H1 (cell line): ENCODE measurements around the gene WDR33. TPM values are rescaled to one million over a fixed set of nuclear protein-coding genes. Genes with fewer than 3 reads are reported as not detected.

Source experiments
- CTCF ChIA-PET: fragments of 300-600 bp; sonication (Branson Sonifier 250); formaldehyde crosslinking; loops from one replicate; lab custom pipeline; 2021; ENCODE audit not compliant: partially characterized antibody; lab: Charles Lee
- POLR2A ChIA-PET: fragments of 300-600 bp; sonication (Branson Sonifier 250); formaldehyde crosslinking; loops from one replicate; lab custom pipeline; 2021; ENCODE audit warnings: inconsistent platforms; ENCODE audit not compliant: partially characterized antibody; lab: Charles Lee
- DNase-seq, 2 experiments: peaks; one replicate each; pipeline versions ENCODE4 v3.0.0 to v3.0.0-alpha.2; 2010 to 2022; ENCODE audit warnings: low spot score in 2 of 2, low read depth in 1 of 2, mixed read lengths in 1 of 2
- FAIRE-seq: peaks from 2 replicates; lab custom pipeline; 2011; peaks lifted over from hg19 to GRCh38; lab: Jason Lieb, UNC
- H2AFZ ChIP-seq: 2 replicates; pipeline ENCODE4 v1.8.1; 2012; ENCODE audit warnings: low read length, inconsistent platforms
- H2AK5ac ChIP-seq: 2 replicates; pipeline ENCODE4 v1.6.1; 2013; ENCODE audit warnings: low read depth, low read length
- H2BK120ac ChIP-seq: replicated peaks from 2 replicates; pipeline ENCODE3; 2013; ENCODE audit warnings: low read depth, low read length, inconsistent platforms
- H2BK12ac ChIP-seq: 2 replicates; pipeline ENCODE4 v1.6.1; 2013; ENCODE audit warnings: low read depth, low read length
- H2BK15ac ChIP-seq: 2 replicates; pipeline ENCODE4 v1.6.1; 2013; ENCODE audit warnings: low read length
- H2BK20ac ChIP-seq: 2 replicates; pipeline ENCODE4 v1.6.1; 2013; ENCODE audit warnings: low read length
- H2BK5ac ChIP-seq: 2 replicates; pipeline ENCODE4 v1.6.1; 2013; ENCODE audit warnings: low read depth, low read length
- H3K14ac ChIP-seq: 2 replicates; pipeline ENCODE4 v1.6.1; 2013; ENCODE audit warnings: inconsistent platforms; ENCODE audit not compliant: insufficient read length
- H3K18ac ChIP-seq: 2 replicates; pipeline ENCODE4 v1.6.1; 2013; ENCODE audit warnings: low read length; ENCODE audit errors: extremely low read depth
- H3K23ac ChIP-seq: 2 replicates; pipeline ENCODE4 v1.6.1; 2013; ENCODE audit warnings: inconsistent platforms; ENCODE audit not compliant: insufficient read length
- H3K23me2 ChIP-seq: 2 replicates; pipeline ENCODE4 v1.6.1; 2013; ENCODE audit warnings: low read depth, low read length
- H3K27ac ChIP-seq: 2 replicates; pipeline ENCODE4 v1.6.1; 2011; ENCODE audit warnings: low read depth, low read length, inconsistent platforms
- H3K27me3 ChIP-seq, 4 experiments: replicated peaks in 1 of 4; 1 replicate in 1 of 4; 2 replicates in 3 of 4; pipeline versions ENCODE4 v1.6.1 to v1.8.1; 2011 to 2013; ENCODE audit warnings: low read length in 3 of 4, mild to moderate bottlenecking in 3 of 4, inconsistent platforms in 2 of 4, mixed read lengths in 2 of 4, moderate library complexity in 1 of 4; ENCODE audit not compliant: control insufficient read depth in 3 of 4, insufficient read depth in 3 of 4; ENCODE audit errors: extremely low read depth in 1 of 4
- H3K36me3 ChIP-seq, 4 experiments: 2 replicates each; pipeline versions ENCODE4 v1.6.1 to v1.8.1; 2011 to 2013; ENCODE audit warnings: mild to moderate bottlenecking in 4 of 4, low read length in 3 of 4, moderate library complexity in 2 of 4, control low read depth in 1 of 4, inconsistent platforms in 1 of 4; ENCODE audit not compliant: insufficient read depth in 4 of 4, control insufficient read depth in 2 of 4
- H3K4ac ChIP-seq: replicated peaks from 2 replicates; pipeline ENCODE3; 2013; ENCODE audit warnings: low read length, low read depth, mixed read lengths, inconsistent platforms; ENCODE audit not compliant: insufficient read length
- H3K4me1 ChIP-seq, 4 experiments: replicated peaks in 1 of 4; 1 replicate in 1 of 4; 2 replicates in 3 of 4; pipeline versions ENCODE4 v1.6.1 to v1.8.1; 2011 to 2013; ENCODE audit warnings: low read length in 3 of 4, inconsistent platforms in 2 of 4, mixed read lengths in 1 of 4; ENCODE audit not compliant: insufficient read depth in 4 of 4, control insufficient read depth in 3 of 4
- H3K4me2 ChIP-seq, 2 experiments: 2 replicates each; pipeline versions ENCODE4 v1.6.1 to v1.8.1; 2011 to 2013; ENCODE audit warnings: low read depth in 2 of 2, low read length in 2 of 2, control low read depth in 1 of 2, inconsistent platforms in 1 of 2, mild to moderate bottlenecking in 1 of 2; ENCODE audit not compliant: insufficient read depth in 1 of 2
- H3K4me3 ChIP-seq, 4 experiments: fragments of 200-600, 300-600 bp in 1 of 4; sonication (generic), shearing (Covaris generic), sonication (Bioruptor Twin) in 1 of 4; 2 replicates each; pipeline versions ENCODE4 v1.5.1 to v1.8.1; 2011 to 2016; ENCODE audit warnings: low read length in 4 of 4, low read depth in 3 of 4, control low read depth in 2 of 4, inconsistent platforms in 2 of 4, mild to moderate bottlenecking in 2 of 4, mixed read lengths in 1 of 4, moderate library complexity in 1 of 4; ENCODE audit not compliant: insufficient read depth in 2 of 4; ENCODE audit errors: extremely low read depth in 1 of 4
- H3K56ac ChIP-seq: replicated peaks from 2 replicates; pipeline ENCODE3; 2013; ENCODE audit warnings: low read depth, mild to moderate bottlenecking, mixed read lengths, low read length, inconsistent platforms; ENCODE audit not compliant: insufficient read length
- H3K79me1 ChIP-seq: 2 replicates; pipeline ENCODE4 v1.6.1; 2013; ENCODE audit warnings: low read depth, low read length, control low read depth
- H3K79me2 ChIP-seq, 2 experiments: 2 replicates each; pipeline versions ENCODE4 v1.6.1 to v1.8.1; 2012 to 2013; ENCODE audit warnings: low read length in 2 of 2, mild to moderate bottlenecking in 2 of 2, inconsistent platforms in 1 of 2; ENCODE audit not compliant: insufficient read depth in 2 of 2, control insufficient read depth in 1 of 2
- H3K9ac ChIP-seq, 4 experiments: replicated peaks in 1 of 4; 1 replicate in 1 of 4; 2 replicates in 3 of 4; pipeline versions ENCODE4 v1.6.1 to v1.8.1; 2011 to 2013; ENCODE audit warnings: low read depth in 3 of 4, low read length in 3 of 4, control low read depth in 2 of 4, mild to moderate bottlenecking in 2 of 4, moderate library complexity in 2 of 4, inconsistent platforms in 1 of 4; ENCODE audit errors: extremely low read depth in 1 of 4
- H3K9me3 ChIP-seq, 2 experiments: 2 replicates each; pipeline versions ENCODE4 v1.6.1 to v1.8.1; 2012 to 2013; ENCODE audit warnings: mild to moderate bottlenecking in 2 of 2, moderate library complexity in 2 of 2, control low read depth in 1 of 2, inconsistent platforms in 1 of 2, low read depth in 1 of 2, low read length in 1 of 2, mixed read lengths in 1 of 2; ENCODE audit not compliant: insufficient read depth in 2 of 2
- H4K20me1 ChIP-seq, 2 experiments: replicated peaks in 1 of 2; 2 replicates each; pipeline versions ENCODE3 to v1.8.1; 2011 to 2013; ENCODE audit warnings: inconsistent platforms in 2 of 2, low read length in 2 of 2, mild to moderate bottlenecking in 1 of 2; ENCODE audit not compliant: insufficient read depth in 2 of 2, control insufficient read depth in 1 of 2
- H4K5ac ChIP-seq: 2 replicates; pipeline ENCODE4 v1.6.1; 2013; ENCODE audit warnings: low read length, low read depth, mixed read lengths, inconsistent platforms; ENCODE audit not compliant: insufficient read length
- H4K8ac ChIP-seq: 2 replicates; pipeline ENCODE4 v1.8.0; 2013; ENCODE audit warnings: mild to moderate bottlenecking, moderate library complexity, low read length, inconsistent platforms; ENCODE audit not compliant: insufficient read depth; ENCODE audit errors: extremely low read depth
- H4K91ac ChIP-seq: replicated peaks from 2 replicates; pipeline ENCODE3; 2013; ENCODE audit warnings: low read length, mixed read lengths, inconsistent platforms; ENCODE audit not compliant: insufficient read length
- BCL11A ChIP-seq, 2 experiments: IDR thresholded peaks; one replicate each; pipeline ENCODE4 v1.6.1; 2011; ENCODE audit warnings: low read depth in 2 of 2, low read length in 2 of 2, mild to moderate bottlenecking in 2 of 2
- CEBPB ChIP-seq: IDR thresholded peaks from 2 replicates; pipeline ENCODE4 v1.6.1; 2012; ENCODE audit warnings: low read depth, low read length
- HDAC6 ChIP-seq: IDR thresholded peaks from one replicate; pipeline ENCODE4 v1.7.1; 2012; ENCODE audit warnings: low read depth, mild to moderate bottlenecking, inconsistent platforms, low read length, moderate library complexity
- KDM1A ChIP-seq: fragments of 200-600, 300-600 bp; sonication (generic); IDR thresholded peaks from 2 replicates; pipeline ENCODE4 v1.7.1; 2016; ENCODE audit warnings: mild to moderate bottlenecking, low read length, borderline replicate concordance
- KDM4A ChIP-seq: IDR thresholded peaks from one replicate; pipeline ENCODE4 v1.7.1; 2012; ENCODE audit warnings: low read depth, mild to moderate bottlenecking, moderate library complexity, low read length, inconsistent platforms; ENCODE audit not compliant: severe bottlenecking
- KDM5A ChIP-seq: fragments of 200-600 bp; IDR thresholded peaks from 2 replicates; pipeline ENCODE4 v1.7.1; 2012; ENCODE audit warnings: mild to moderate bottlenecking, low read length, inconsistent platforms, mixed read lengths
- MAFK ChIP-seq: IDR thresholded peaks from 2 replicates; pipeline ENCODE4 v1.6.1; 2012; ENCODE audit warnings: low read depth, mild to moderate bottlenecking, improper control_type of control experiment, low read length
- NANOG ChIP-seq: IDR thresholded peaks from 2 replicates; pipeline ENCODE4 v1.6.1; 2011; ENCODE audit warnings: low read length, low read depth, mild to moderate bottlenecking, inconsistent platforms; ENCODE audit not compliant: insufficient read depth, poor library complexity, severe bottlenecking
- POLR2A ChIP-seq, 2 experiments: IDR thresholded peaks; 1 replicate in 1 of 2; 2 replicates in 1 of 2; pipeline ENCODE4 v1.6.1; 2011; ENCODE audit warnings: low read depth in 2 of 2, low read length in 2 of 2, mild to moderate bottlenecking in 2 of 2; ENCODE audit errors: control extremely low read depth in 1 of 2
- RAD21 ChIP-seq, 2 experiments: IDR thresholded peaks in 1 of 2; conservative IDR thresholded peaks in 1 of 2; 2 replicates each; pipeline ENCODE4 v1.6.1; 2011; ENCODE audit warnings: low read depth in 2 of 2, low read length in 2 of 2, improper control_type of control experiment in 1 of 2, inconsistent platforms in 1 of 2, mild to moderate bottlenecking in 1 of 2, moderate library complexity in 1 of 2
- SIRT6 ChIP-seq: IDR thresholded peaks from one replicate; pipeline ENCODE4 v1.7.1; 2012; ENCODE audit warnings: low read length, inconsistent platforms
- SIX5 ChIP-seq: IDR thresholded peaks from 2 replicates; pipeline ENCODE4 v1.6.1; 2011; ENCODE audit warnings: mild to moderate bottlenecking, low read depth, low read length
- SP4 ChIP-seq: IDR thresholded peaks from 2 replicates; pipeline ENCODE4 v1.6.1; 2012; ENCODE audit warnings: low read length, inconsistent platforms
- TCF12 ChIP-seq: IDR thresholded peaks from 2 replicates; pipeline ENCODE4 v1.6.1; 2011; ENCODE audit warnings: low read depth, mild to moderate bottlenecking, low read length
- TEAD4 ChIP-seq: IDR thresholded peaks from 2 replicates; pipeline ENCODE4 v1.6.1; 2012; ENCODE audit warnings: low read depth, low read length, inconsistent platforms, mixed read lengths
- WGBS, 2 experiments: shearing (Covaris generic) in 1 of 2; methylation state at CpG; one replicate each; pipeline versions ENCODE4 v1.1.6 to v1.1.7; 2013 to 2015; ENCODE audit warnings: low lambda C conversion rate in 2 of 2, mixed read lengths in 2 of 2, inconsistent platforms in 1 of 2, low coverage in 1 of 2, missing lambda C conversion rate in 1 of 2; ENCODE audit not compliant: insufficient replicate concordance in 2 of 2, insufficient coverage in 1 of 2, insufficient read length in 1 of 2; ENCODE audit errors: extremely low coverage in 1 of 2, missing lambda C conversion rate in 1 of 2; 5-methylcytosine and 5-hydroxymethylcytosine counted together
- polyA plus RNA-seq, 7 experiments: library from polyadenylated mRNA; depleted of rRNA in 3 of 7; stranded (reverse) in 5 of 7; unstranded in 2 of 7; fragments of >200 nt in 5 of 7; fragments of 200-250 nt in 2 of 7; gene quantifications; 1 replicate in 5 of 7; 2 replicates in 1 of 7; 4 replicates in 1 of 7; pipeline versions ENCODE4 v1.2.1 to v1.2.3, GENCODE V29; 2011 to 2013; ENCODE audit warnings: missing spikeins in 2 of 7, mixed read lengths in 2 of 7
- total RNA-seq: library from RNA; stranded (reverse); fragmentation: NEBNext Ultra II Directional; extraction: Animal tissue kit (Norgen Biotek cat#: 25700); gene quantifications from 2 replicates; pipeline ENCODE4 v1.2.1, GENCODE V29; 2021

Gene WDR33
- total and polyA plus RNA-seq, 2 of the 8 experiments (the other 6 are each of a cell fraction or from before 2014, with no cell fraction given): 18.1 to 82.7 TPM

- Histone ChIP-seq H4K20me1 (no peaks in the 10 kb centered on the region), H3K9ac (no peak overlapping the region), H2BK15ac (no peak overlapping the region), H3K27ac (no peak overlapping the region), H4K5ac (no peak overlapping the region), H4K8ac (no peak overlapping the region), H3K4me2 (no peak overlapping the region), H3K27me3 (no peaks in the 10 kb centered on the region), H2AK5ac (no peak overlapping the region; the same call in 1 of the 2 replicates), H3K23me2 (no peaks in the 10 kb centered on the region), H3K56ac (no peak overlapping the region), H2BK5ac (no peak overlapping the region), H3K9me3 (peaks cover 33 to 37% of the 10 kb centered on the region in 2 experiments), H2BK12ac (no peak overlapping the region), H3K79me1 (no peaks in the 10 kb centered on the region), H3K23ac (no peak overlapping the region), H3K4me1 (peaks cover 0 to 6% (median 0%) of the 10 kb centered on the region in 4 experiments; a peak in 2 of 7 replicates), H3K4ac (no peak overlapping the region), H4K91ac (no peak overlapping the region), H3K36me3 (peaks cover 0 to 2% (median 0%) of the 10 kb centered on the region in 4 experiments; a peak in 1 of 8 replicates), H3K79me2 (no peaks in the 10 kb centered on the region), H3K4me3 (no peak overlapping the region), H2BK20ac (no peak overlapping the region), H3K18ac (no peak overlapping the region), H3K14ac (no peak overlapping the region), H2BK120ac (no peak overlapping the region), H2AFZ (no peak overlapping the region)
- CTCF ChIA-PET: interaction anchor here (1.1 kb wide), 1 partner anchor 18 kb away, joined by 3 read pairs; no protein-coding TSS in a partner anchor
- POLR2A ChIA-PET: interaction anchor here (1.5 kb wide), 1 partner anchor 15 kb away, joined by 3 read pairs; the partner anchor contains the start of gene WDR33
- DNase-seq (no peak), FAIRE-seq (no peak)
- WGBS, 2 experiments: 92% methylated on average over 12 of the region's 12 CpGs; no CpG with 5 or more reads in 1 of the 2 experiments
- TF ChIP-seq BCL11A (IDR thresholded peaks at IDR 0.05; ENCODE audit: low read depth in 2 of 2, low read length in 2 of 2): no peak
- TF ChIP-seq RAD21 (IDR thresholded peaks at IDR 0.05 in 1 of 2, conservative IDR thresholded peaks at IDR 0.05 in 1 of 2; ENCODE audit: low read depth in 2 of 2, low read length in 2 of 2): no peak
- TF ChIP-seq SP4: no peak
- no peak for TF ChIP-seq HDAC6
- TF ChIP-seq KDM1A: no peak
- no peak for TF ChIP-seq MAFK
- no peak for TF ChIP-seq CEBPB
- TF ChIP-seq TCF12: no peak
- no peak for TF ChIP-seq TEAD4
- TF ChIP-seq POLR2A (IDR thresholded peaks at IDR 0.05; ENCODE audit: control extremely low read depth in 1 of 2, low read depth in 2 of 2, low read length in 2 of 2): no peak
- no peak for TF ChIP-seq KDM4A
- TF ChIP-seq SIX5: no peak
- TF ChIP-seq SIRT6: no peak
- TF ChIP-seq KDM5A: no peak
- no peak for TF ChIP-seq NANOG
Measured at GRCh38 chr2:127826047-127826446, 15.1 kb upstream of the WDR33 start.
